WI38 (cell line): ENCODE results near the gene NBPF11.
"Not testable (repeated sequence)": the region's sequence is repeated elsewhere in the genome, so short reads cannot be mapped to it uniquely, and the experiment has no call there.

Experiments used
- H3K4me3 ChIP-seq: 2 replicates; pipeline ENCODE4 v1.5.1; 2011; ENCODE audit warnings: low read depth, mild to moderate bottlenecking, control low read depth, low read length
- TF ChIP-seq, protein P1 (sequence below): IDR thresholded peaks from 2 replicates; pipeline ENCODE4 v1.5.1; 2012; ENCODE audit warnings: low read depth, mild to moderate bottlenecking, control low read depth, low read length

Gene NBPF11

DNA sequence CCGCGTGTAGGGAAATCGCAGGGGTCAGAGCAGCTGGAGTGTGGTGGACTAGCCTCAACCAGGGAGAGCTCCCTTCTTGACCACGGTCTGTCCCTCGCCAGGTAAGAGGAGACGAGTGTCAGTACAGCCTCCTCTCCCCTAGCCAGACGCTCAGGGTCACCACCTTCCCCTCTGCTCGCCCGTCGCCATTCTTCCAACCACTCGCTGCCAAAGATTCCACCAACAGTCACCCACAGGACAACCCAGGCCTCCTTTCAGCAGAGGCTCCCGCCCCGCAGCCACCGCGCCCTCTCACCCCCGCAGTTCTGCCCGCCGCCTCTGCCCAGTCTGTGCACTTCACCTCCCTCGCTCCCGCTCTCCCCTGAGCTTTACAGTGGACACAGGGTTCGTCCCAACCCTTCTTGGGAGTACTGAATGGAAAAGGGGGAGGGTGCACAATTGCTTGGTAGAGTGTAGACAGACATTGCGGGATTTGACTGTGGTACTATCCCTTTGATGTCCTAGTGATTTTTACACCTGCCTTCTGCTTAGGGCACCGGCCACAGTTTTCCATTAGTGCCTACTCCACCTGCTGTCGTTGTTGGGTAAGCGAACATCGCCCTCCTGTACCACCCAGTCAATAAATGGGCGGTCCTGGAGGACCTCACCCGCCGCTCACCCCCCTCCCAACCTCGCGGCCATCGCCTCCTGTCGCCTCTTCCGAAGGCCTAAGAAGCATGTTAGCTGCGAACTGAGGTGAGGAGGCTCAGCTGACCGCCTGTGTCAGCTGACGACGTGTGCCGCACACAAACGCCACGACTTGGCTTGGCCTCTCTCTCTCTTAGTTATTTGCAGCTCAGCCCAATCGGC lies 9.2 kb upstream of the NBPF11 start:
- TF ChIP-seq, protein P1, sequence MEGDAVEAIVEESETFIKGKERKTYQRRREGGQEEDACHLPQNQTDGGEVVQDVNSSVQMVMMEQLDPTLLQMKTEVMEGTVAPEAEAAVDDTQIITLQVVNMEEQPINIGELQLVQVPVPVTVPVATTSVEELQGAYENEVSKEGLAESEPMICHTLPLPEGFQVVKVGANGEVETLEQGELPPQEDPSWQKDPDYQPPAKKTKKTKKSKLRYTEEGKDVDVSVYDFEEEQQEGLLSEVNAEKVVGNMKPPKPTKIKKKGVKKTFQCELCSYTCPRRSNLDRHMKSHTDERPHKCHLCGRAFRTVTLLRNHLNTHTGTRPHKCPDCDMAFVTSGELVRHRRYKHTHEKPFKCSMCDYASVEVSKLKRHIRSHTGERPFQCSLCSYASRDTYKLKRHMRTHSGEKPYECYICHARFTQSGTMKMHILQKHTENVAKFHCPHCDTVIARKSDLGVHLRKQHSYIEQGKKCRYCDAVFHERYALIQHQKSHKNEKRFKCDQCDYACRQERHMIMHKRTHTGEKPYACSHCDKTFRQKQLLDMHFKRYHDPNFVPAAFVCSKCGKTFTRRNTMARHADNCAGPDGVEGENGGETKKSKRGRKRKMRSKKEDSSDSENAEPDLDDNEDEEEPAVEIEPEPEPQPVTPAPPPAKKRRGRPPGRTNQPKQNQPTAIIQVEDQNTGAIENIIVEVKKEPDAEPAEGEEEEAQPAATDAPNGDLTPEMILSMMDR: no peak

DNA sequence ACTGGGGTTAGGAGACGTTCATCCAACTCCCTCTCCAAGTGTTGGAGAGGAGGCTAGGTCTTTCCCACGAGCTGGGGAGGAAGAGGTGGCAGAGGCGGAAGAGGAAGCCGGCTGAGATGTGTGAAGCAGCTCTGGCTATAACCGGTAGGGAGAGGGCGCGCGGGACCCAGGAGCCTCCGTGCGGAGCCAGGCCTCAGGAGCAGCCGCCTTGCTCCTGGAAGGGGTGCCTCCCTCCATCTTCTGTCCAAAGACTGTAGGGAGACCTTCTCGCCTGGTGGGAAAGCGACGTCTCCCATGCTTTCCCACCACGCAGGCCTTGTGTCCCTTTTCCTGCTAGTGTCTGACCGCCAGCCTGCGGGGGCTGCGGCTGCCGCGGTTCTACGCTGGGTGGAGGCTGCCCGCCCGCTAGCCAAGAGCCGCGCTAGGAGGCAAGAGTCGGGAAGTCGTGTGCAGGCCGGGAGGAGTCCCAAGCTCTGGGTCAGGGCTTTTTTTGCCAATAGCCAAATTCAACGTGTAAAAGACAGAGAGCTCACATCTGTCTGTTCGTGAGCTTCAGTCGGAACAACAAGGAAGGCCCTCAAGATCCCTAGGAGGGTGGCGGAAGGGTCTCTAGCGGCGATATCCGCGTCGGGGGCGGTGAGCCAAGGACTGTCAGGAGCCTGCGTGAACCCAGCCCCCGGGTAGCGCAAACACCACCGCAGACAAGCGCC lies 8.4 kb upstream of the NBPF11 start:
- H3K4me3 ChIP-seq: no peak overlapping the region
- TF ChIP-seq, protein P1: no peak

More for the DNA sequence above, 9.2 kb upstream of the NBPF11 start:
- no peak overlapping the region for H3K4me3 ChIP-seq

DNA sequence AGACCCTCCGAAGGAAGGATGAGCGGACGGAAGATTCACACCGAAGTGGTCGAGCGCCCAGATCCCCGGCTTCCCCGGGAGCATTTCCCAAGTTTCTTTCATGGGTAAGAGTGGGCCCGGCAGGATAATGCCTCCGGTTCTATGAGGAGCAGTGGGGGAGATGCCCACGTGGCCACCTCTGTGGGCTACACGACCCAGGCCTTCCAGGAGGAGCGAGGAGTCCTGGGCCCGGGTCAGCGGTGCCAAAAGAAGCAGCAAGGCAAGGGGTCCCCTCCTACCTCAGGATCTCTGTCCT lies 7.9 kb upstream of the NBPF11 start:
- no peak overlapping the region for H3K4me3 ChIP-seq
- TF ChIP-seq, protein P1: no peak

DNA sequence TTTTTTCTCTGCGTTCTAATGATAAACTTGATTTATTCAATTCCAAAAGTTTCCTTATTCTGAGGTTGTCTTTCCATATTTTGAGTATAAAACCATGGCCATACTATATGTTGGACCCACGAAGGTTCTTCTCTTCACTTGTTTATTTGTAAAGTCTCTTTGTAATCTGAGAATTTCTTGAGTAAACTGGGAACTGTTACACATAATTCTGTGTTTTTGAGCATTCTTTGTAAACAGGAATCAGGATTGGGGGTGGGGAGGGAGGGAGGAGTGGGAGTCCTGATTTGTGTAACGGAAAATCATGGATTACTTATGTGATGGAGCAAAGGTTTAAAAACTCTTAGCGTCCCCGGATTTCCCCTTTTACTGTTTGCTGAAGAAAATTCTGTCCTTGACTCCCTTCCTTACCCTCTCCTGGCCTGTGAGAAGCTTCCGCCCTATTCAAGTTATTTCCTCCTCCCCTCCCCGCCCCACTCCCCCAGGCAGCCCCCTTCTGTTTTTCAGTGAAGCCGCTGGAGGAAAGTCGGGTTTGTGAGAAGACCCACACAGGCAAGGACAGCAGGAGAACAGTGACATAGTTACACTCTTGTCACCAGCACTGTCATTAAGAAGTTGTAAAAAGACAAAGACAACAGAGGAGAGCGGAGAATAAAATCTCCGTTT lies 6.4 kb upstream of the NBPF11 start:
- H3K4me3 ChIP-seq: no peak overlapping the region
- TF ChIP-seq, protein P1: no peak

DNA sequence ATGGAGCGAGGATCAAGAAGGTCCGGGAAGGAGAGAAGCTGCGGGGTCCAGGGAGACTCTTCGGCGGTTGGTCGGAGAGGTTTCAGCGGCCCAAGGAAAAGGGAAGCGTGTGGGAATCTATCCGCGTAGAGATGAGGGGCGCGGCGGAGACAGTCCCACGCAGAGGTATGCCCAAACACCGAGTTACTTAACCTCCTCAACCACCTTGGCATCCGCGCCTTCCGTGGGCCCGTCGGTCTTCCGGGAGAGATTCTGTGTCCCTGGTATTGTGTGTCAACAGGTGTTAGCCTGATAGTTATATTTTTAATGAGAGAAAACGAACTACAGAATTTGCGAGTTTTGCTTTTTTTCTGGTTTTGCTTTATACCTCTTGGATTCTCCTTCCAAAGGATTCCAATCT lies 5.7 kb upstream of the NBPF11 start:
- not testable (repeated sequence) for H3K4me3 ChIP-seq

DNA sequence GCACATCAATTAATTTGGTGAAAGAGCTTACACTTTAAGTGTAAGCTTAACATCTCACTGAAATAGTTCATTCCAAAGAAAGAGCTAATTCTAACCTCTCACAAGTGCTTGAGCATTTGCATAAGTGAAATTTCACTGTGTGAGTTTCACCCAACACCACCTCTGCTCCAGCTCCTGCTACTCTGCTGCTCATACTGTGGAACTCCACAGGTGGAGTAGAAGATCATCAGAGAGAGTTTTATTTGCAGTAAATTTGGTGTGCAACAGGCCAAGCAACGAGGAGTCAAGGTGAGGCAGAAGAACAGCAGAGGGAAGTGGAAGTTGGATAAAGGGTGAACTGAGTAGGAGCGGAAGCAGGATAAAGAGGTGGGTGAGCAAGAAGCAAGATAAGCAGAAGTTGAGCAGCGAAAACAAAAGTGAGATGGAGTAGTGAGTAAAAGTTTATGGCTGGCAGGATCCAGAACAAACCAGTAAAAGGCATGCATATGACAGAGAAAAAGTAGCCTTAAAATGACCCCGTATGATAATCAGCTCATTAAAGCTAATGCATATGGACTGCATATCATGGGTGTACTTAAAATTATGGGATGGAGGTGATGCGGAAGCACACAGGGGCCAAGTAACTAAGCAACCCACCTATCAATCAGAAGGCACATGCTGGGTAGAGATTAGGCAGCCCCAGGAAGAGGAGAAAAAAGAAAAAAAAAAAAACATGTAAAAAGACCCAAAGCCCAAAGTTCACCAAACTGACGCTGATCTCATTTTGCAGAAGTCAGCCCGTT lies 3.6 kb upstream of the NBPF11 start:
- not testable (repeated sequence) for H3K4me3 ChIP-seq

DNA sequence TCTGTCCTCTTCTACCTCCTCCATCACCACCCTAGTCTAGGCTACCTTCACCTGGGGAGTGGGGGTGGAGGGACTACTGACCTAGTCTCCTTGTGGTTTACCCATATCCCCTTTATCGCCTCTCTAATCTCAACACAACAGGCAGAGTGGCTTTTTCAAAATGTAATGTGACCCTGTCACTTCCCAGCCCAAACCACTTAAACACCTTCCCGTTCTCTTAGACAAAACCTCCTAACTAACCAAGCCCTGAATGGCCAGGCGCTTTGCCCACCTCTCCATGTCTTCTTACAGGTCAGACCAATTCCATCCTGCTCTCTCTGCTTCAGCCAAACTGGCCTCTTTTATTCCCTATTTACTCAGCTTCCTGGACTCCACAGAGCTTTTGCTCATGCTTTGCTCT lies 714 bp upstream of the NBPF11 start:
- H3K4me3 ChIP-seq: not testable (repeated sequence)

DNA sequence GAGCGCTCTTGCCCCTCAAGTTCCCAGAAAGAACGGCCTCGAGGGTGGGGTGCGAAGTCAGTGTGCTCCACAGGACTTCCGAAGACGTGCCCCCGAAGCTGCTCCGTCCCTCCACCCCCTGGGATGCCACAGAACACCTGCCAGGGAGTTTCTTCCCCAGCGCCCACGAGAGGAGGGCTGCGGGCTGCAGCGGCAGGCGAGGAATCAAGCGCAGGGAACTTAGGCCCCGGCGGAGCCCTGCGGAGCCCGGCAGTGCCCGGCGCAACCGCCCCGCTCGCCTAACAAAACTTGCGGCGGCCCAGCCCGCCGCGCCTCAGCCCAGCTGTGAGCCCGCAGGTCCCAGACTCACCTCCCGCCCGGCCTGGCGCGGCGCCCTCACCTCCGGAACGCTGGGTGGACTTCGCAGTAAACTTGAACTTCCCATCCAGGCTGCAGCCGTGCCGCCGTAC lies 686 bp downstream of the NBPF11 start:
- H3K4me3 ChIP-seq: peak overlapping the region; percentile 68

DNA sequence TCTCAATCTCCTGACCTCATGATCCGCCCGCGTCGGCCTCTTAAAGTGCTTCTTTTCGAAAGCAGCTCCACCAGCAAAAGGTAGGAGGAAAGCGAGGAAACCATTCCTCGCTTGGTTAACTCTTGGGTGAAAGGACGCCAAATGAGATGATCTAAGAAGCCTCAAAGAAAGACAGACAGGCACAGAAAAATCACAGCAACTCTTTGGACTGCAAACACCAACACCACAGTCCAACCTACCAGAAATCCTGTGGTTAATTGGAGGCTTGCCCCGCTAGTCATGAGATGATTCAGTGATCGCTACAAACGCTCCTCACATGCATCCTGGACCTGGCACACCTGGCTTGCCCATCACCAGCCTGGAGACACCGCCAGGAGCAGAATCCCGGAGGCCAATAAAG lies 1.1 kb downstream of the NBPF11 start:
- peak overlapping the region; percentile 68 for H3K4me3 ChIP-seq

DNA sequence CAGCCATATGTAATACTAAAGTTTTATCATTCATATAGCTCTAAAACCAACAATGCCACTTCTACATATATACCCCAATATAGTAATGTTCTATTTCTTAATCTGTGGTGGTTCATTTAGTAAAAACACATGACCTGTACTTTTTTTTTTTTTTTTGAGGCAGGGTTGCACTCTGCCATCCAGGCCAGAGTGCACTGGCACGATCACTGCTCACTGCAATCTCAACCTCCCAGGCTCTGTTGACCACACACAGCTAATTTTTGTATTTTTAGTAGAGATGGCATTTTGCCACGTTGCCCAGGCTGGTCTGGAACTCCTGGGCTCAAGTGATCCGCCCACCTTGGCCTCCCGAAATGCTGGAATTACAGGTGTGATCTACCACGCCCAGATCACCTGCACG lies 2.1 kb downstream of the NBPF11 start:
- H3K4me3 ChIP-seq: not testable (repeated sequence)

DNA sequence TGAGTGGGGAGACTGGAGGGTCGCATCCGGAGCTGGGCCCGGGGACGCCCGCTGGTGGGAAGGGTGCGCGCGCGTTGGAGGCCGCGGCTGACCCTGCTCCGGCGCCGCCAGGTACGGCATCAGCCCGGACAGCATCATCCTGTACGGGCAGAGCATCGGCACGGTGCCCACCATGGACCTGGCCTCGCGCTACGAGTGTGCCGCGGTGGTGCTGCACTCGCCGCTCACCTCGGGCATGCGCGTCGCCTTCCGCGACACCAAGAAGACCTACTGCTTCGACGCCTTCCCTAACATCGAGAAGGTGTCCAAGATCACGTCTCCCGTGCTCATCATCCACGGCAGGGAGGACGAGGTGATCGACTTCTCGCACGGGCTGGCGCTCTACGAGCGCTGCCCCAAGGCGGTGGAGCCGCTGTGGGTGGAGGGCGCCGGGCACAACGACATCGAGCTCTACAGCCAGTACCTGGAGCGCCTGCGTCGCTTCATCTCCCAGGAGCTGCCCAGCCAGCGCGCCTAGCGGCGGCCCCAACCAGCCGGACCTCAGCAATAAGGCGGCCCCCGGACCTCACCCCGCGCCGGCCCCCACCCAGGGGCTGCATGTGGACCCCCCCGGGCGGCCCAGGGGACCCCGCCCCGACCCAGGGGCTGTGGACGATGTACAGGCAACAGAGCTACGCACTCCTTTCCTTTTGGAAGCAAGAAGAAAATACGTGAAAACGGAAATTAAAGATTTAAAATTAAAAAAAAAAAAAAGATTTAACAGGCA lies 2.8 kb downstream of the NBPF11 start:
- H3K4me3 ChIP-seq: not testable (repeated sequence)

DNA sequence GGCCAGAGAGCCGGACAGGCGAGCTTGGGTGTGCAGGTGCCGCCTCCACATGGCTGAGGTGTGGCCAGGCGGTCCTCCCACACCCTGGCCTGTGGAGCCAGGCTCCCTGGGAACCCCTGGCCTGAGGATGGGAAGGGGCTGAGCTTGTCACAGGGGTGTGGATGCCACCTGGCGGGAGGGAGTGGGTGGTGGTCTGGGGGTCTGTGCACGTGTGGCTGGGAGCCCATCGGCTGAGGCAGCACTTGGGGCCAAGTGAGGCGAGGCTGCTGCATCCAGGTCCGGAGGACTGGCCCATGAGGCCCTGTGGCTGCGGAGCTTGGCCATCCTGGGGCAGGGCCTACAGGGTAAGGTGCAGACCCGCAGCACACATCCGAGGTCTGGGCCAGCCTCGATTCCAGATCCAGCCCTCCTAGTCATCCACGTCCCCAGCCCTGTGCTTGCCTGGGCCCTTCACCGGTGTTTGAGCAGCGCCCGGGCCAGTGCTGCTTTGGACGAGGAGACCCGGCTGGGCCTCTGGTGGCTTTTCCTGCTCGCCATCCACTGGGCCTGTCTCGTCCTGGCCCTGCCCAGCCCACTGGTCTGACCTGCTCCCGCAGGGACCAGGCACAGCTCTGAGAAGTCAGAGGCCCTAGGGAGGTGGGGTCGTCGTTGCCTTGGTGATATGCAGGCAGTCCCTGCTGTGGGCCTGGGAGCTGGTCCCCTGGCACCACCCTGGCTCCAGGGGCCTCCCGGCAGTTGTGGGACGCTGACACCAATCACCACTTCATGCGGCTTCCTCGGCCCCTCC lies 4.8 kb downstream of the NBPF11 start:
- H3K4me3 ChIP-seq: not testable (repeated sequence)
